HPDE6-E6E7 (cell line): ENCODE results near the gene KCNQ1.

Experiments used
- DNase-seq: peaks from one replicate; pipeline ENCODE4 v3.0.0; 2011; ENCODE audit warnings: missing footprints; ENCODE audit errors: extremely low spot score

KCNQ1 gene

GRCh38 chr11:2533587-2534133 lies 88.9 kb downstream of the KCNQ1 start:
- DNase-seq = peak; percentile 80

GRCh38 chr11:2534134-2534956 lies 89.5 kb downstream of the KCNQ1 start:
- peak; percentile 87 for DNase-seq

GRCh38 chr11:2534957-2535672 lies 90.3 kb downstream of the KCNQ1 start:
- no peak for DNase-seq

- no peak for DNase-seq
These were observed 91.0 kb downstream of the KCNQ1 start for GRCh38 chr11:2535673-2536439.

- DNase-seq = no peak
These were observed 91.7 kb downstream of the KCNQ1 start for GRCh38 chr11:2536440-2536989.

GRCh38 chr11:2537010-2537705 lies 92.3 kb downstream of the KCNQ1 start:
- no peak for DNase-seq

GRCh38 chr11:2537896-2538724 lies 93.3 kb downstream of the KCNQ1 start:
- no peak for DNase-seq

- DNase-seq = no peak
These were observed 94.1 kb downstream of the KCNQ1 start for GRCh38 chr11:2538951-2539350.

- no peak for DNase-seq
These were observed 94.8 kb downstream of the KCNQ1 start for GRCh38 chr11:2539371-2540222.

GRCh38 chr11:2540223-2540991 lies 95.6 kb downstream of the KCNQ1 start:
- DNase-seq = no peak

GRCh38 chr11:2540992-2541680 lies 96.3 kb downstream of the KCNQ1 start:
- DNase-seq = no peak

- DNase-seq = no peak
These were observed 97.1 kb downstream of the KCNQ1 start for GRCh38 chr11:2541881-2542361.

- DNase-seq = no peak
These were observed 97.6 kb downstream of the KCNQ1 start for GRCh38 chr11:2542406-2542805.

- DNase-seq = no peak
These were observed 103.0 kb downstream of the KCNQ1 start for GRCh38 chr11:2547806-2548205.

GRCh38 chr11:2548596-2548995 lies 103.8 kb downstream of the KCNQ1 start:
- no peak for DNase-seq

- DNase-seq = no peak
These were observed 104.3 kb downstream of the KCNQ1 start for GRCh38 chr11:2549080-2549479.

GRCh38 chr11:2549491-2549875 lies 104.7 kb downstream of the KCNQ1 start:
- no peak for DNase-seq
